NCI-H187 treated with DMSO at 0.1 percent for 48 hours (cell line): ENCODE results near the gene RUBCNL.
A peak's percentile ranks its signal among the peaks of the same experiment; 100 is the strongest.
"Not testable (repeated sequence)": the region's sequence is repeated elsewhere in the genome, so short reads cannot be mapped to it uniquely, and the experiment has no call there.

ENCODE experiments used
- DNase-seq: peaks from one replicate; lab custom pipeline; 2025; lab: John Stamatoyannopoulos, UW

The RUBCNL gene

GRCh38 chr13:46387064-46387851 lies at the start of gene RUBCNL:
Gene RUBCNL (minus strand): TSS chr13:46387252. CDS start chr13:46372475, 14,777 bp downstream.
- no peak for DNase-seq

- not testable (repeated sequence) for DNase-seq
Measured at GRCh38 chr13:46429558-46429957, 42.5 kb upstream of the RUBCNL start.

GRCh38 chr13:46405457-46405856 lies 18.4 kb upstream of the RUBCNL start:
- no peak for DNase-seq

GRCh38 chr13:46404733-46405100 lies 17.7 kb upstream of the RUBCNL start:
- DNase-seq: no peak

GRCh38 chr13:46403851-46404732 lies 17.0 kb upstream of the RUBCNL start:
- DNase-seq: no peak

GRCh38 chr13:46402178-46402577 lies 15.1 kb upstream of the RUBCNL start:
- DNase-seq: no peak

- no peak for DNase-seq
Measured at GRCh38 chr13:46401432-46401831, 14.4 kb upstream of the RUBCNL start.

- DNase-seq: no peak
Measured at GRCh38 chr13:46396341-46396740, 9.3 kb upstream of the RUBCNL start.

- peak; percentile 79 for DNase-seq
Measured at GRCh38 chr13:46392967-46393366, 5.9 kb upstream of the RUBCNL start.

GRCh38 chr13:46389457-46390451 lies 2.7 kb upstream of the RUBCNL start:
- DNase-seq: no peak

- DNase-seq: no peak
Measured at GRCh38 chr13:46388846-46389245, 1.8 kb upstream of the RUBCNL start.

- DNase-seq: no peak
Measured at GRCh38 chr13:46388308-46388707, 1.3 kb upstream of the RUBCNL start.

GRCh38 chr13:46386392-46387063 lies 524 bp downstream of the RUBCNL start:
- DNase-seq: no peak

GRCh38 chr13:46385946-46386345 lies 1.1 kb downstream of the RUBCNL start:
- DNase-seq: no peak

GRCh38 chr13:46383383-46383782 lies 3.7 kb downstream of the RUBCNL start:
- no peak for DNase-seq

- no peak for DNase-seq
Measured at GRCh38 chr13:46382224-46382623, 4.8 kb downstream of the RUBCNL start.

- no peak for DNase-seq
Measured at GRCh38 chr13:46380242-46380641, 6.8 kb downstream of the RUBCNL start.

- no peak for DNase-seq
Measured at GRCh38 chr13:46379611-46380010, 7.4 kb downstream of the RUBCNL start.

GRCh38 chr13:46378411-46378810 lies 8.6 kb downstream of the RUBCNL start:
- DNase-seq: no peak

- DNase-seq: no peak
Measured at GRCh38 chr13:46377554-46377953, 9.5 kb downstream of the RUBCNL start.

GRCh38 chr13:46374710-46375109 lies 12.3 kb downstream of the RUBCNL start:
- no peak for DNase-seq
